Activated T-cell treated with anti-CD3 and anti-CD28 coated beads, Interleukin-2, amount 50 U/mL, for 72 hours (primary cell): ENCODE results near the gene SDCCAG8. TPM values are rescaled to one million over a fixed set of nuclear protein-coding genes. Genes with fewer than 3 reads are reported as not detected.

ENCODE experiments used
- ATAC-seq, 2 donors: fragments of 150-1000 bp; cut with Tn5 transposase; replicated peaks in 1 of 2; 2 replicates each; pipeline ENCODE4 v1.10.0; 2021; ENCODE audit warnings: moderate library complexity in 2 of 2, mild to moderate bottlenecking in 1 of 2
- DNase-seq, 2 donors: peaks; one replicate each; pipeline ENCODE4 v3.0.0; 2021 to 2022; ENCODE audit warnings: mixed read lengths in 1 of 2
- H3K27ac Mint-ChIP-seq: one replicate; pipeline ENCODE4 v1.8.0; 2022; ENCODE audit warnings: mild to moderate bottlenecking, moderate library complexity, mixed read lengths
- H3K27me3 Mint-ChIP-seq: one replicate; pipeline ENCODE4 v1.8.0; 2022; ENCODE audit warnings: low read depth, mixed read lengths
- H3K36me3 Mint-ChIP-seq, 2 donors: one replicate each; pipeline ENCODE4 v1.8.0; 2022; ENCODE audit warnings: mixed read lengths in 2 of 2, mild to moderate bottlenecking in 1 of 2; ENCODE audit not compliant: insufficient read depth in 2 of 2
- H3K4me1 Mint-ChIP-seq: one replicate; pipeline ENCODE4 v1.8.0; 2022; ENCODE audit warnings: low read depth, mixed read lengths
- H3K4me3 Mint-ChIP-seq, 2 donors: one replicate each; pipeline ENCODE4 v1.8.0; 2022; ENCODE audit warnings: mild to moderate bottlenecking in 2 of 2, mixed read lengths in 2 of 2, moderate library complexity in 2 of 2
- H3K9me3 Mint-ChIP-seq, 2 donors: one replicate each; pipeline ENCODE4 v1.8.0; 2022; ENCODE audit warnings: mixed read lengths in 2 of 2
- total RNA-seq, 2 donors: library from RNA; stranded (reverse); gene quantifications; one replicate each; pipeline ENCODE4 v1.2.3, GENCODE V29; 2022

SDCCAG8 gene
- total RNA-seq, 2 donors from 2014 or later: 31.3 to 40.2 TPM

DNA sequence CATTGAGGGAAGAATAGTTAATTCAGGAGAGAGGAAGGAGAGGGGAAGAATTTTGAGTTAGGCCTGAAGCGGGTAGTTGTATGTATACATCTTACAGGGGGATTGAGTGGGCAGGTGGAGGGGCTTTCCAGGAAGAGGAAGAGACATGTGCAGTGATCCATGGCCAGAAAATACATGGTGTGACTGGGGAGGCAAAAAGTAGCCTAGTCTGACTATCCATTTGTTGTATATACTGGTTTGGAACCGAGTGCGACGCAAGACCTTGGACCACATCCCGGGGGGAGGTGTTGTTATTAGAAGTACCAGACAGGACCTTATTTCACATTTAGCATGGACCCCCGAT lies 158.3 kb downstream of the SDCCAG8 start:
- Mint-ChIP-seq H3K4me3 (peak overlapping the region in 1 of 2 donors; percentile 14), H3K9me3 (no peaks in the 10 kb centered on the region), H3K4me1 (peaks cover 41% of the 10 kb centered on the region), H3K36me3 (peaks cover 0 to 6% of the 10 kb centered on the region in 2 donors), H3K27ac (no peak overlapping the region), H3K27me3 (no peaks in the 10 kb centered on the region)
- ATAC-seq (no peak), DNase-seq (no peak)

DNA sequence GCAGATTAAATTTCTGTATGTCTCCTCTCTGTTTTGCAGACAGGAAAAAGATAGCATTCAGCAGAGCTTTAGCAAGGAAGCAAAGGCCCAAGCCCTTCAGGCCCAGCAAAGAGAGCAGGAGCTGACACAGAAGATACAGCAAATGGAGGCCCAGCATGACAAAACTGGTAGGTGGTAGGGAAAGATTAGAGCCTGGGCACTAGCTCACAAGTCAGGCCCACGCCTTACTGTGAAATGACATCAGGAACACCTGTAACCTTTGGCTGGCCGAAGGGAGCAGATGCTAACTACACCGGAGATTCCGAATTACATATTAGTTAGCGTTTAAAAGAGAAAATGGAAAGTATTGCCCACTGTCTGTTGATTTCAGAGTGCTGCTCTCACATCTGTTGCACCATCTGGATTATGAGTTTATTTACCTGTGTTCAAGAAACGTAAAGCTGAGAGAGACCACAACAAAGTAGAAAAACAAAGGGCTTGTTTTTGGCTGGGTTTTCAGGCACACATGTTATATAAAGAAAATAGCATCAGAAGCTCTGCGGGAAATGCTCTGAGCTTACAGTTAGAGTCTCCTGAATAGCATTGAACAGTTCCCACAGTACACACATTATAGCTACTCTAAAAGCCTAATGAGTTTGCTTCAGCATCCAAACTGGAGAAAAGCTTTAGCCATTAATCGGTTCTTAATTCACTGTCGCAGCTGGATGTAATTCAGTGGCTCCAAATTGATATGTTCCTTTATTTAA lies 160.0 kb downstream of the SDCCAG8 start:
- peak; percentile 20 to 30 for ATAC-seq
- Mint-ChIP-seq H3K27me3 (no peaks in the 10 kb centered on the region), H3K9me3 (no peaks in the 10 kb centered on the region), H3K27ac (peak overlapping the region; percentile 7), H3K36me3 (peaks cover 0 to 6% of the 10 kb centered on the region in 2 donors), H3K4me3 (peak overlapping the region; percentile 42 to 81), H3K4me1 (peaks cover 41% of the 10 kb centered on the region)
- no peak for DNase-seq

DNA sequence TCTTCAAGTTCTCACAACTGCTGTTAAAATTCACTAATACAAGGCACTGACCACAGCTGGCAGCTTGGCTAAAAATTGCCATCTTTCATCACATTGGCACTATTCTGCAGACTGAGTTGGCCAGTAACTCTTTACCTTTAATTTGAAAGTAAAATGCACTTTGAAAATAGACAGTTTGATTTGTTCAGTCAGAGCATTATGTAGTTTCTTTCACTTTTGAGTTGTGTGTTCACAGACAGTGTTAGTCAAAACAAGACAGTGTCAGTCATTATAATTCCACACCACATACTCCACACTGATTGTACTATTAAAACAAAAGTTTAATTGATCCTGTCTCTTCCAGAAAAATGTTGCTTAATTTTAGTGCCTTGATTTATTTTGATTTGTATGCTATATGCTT lies 160.7 kb downstream of the SDCCAG8 start:
- peak overlapping the region; percentile 52 to 81 for H3K4me3 Mint-ChIP-seq
- peak overlapping the region; percentile 7 for H3K27ac Mint-ChIP-seq
- H3K4me1 Mint-ChIP-seq: peaks cover 46% of the 10 kb centered on the region
- H3K27me3 Mint-ChIP-seq: no peaks in the 10 kb centered on the region
- no peaks in the 10 kb centered on the region for H3K9me3 Mint-ChIP-seq
- H3K36me3 Mint-ChIP-seq: peaks cover 0 to 6% of the 10 kb centered on the region in 2 donors
- DNase-seq (no peak), ATAC-seq (peak; percentile 92 to 94)

DNA sequence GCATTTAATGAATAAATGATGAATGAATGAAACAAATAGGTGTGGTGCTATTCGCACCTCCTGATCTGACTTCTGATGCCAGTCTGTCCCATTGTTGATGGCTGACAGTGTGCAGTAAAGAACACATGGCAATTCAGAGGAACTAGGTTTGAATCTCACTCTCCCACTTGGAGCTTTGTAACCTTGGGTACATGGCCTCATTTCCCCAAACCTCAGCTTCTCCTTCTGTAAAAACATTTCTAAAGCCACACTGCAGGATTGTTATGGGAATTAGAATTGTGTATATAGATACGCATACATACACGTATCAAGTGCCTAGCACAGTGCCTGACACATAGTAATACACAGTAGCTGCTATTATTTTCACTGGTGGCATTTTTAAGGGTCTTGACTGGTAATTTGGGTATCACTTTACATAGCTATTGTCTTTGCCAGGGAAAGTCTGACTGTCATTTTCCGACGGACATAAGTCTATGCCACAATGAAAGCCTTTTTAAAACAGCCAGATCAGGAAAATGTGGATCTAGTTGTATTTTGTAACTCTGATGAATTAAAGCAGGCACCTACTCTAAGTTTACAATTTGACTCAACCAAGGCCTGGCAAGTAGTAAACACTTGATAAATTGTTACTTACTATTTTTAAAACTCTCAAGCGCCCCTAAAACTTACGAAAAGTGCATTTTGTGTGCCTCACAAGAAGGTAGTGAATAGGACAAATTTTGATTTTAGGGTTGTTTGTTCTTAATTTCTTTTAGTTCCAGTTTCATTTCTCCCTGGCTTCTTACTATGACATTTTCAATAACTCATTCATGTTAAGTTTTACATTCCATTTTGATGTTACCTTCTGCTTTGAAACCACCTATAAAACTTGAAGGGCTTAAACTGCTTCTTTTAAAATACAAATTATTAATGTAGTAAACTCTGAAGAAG lies 164.4 kb downstream of the SDCCAG8 start:
- Mint-ChIP-seq H3K27me3 (no peaks in the 10 kb centered on the region), H3K4me1 (peaks cover 39% of the 10 kb centered on the region), H3K27ac (peak overlapping the region; percentile 3), H3K36me3 (peaks cover 0 to 3% of the 10 kb centered on the region in 2 donors), H3K4me3 (peak overlapping the region in 1 of 2 donors; percentile 18), H3K9me3 (no peaks in the 10 kb centered on the region)
- DNase-seq: no peak
- no peak for ATAC-seq

DNA sequence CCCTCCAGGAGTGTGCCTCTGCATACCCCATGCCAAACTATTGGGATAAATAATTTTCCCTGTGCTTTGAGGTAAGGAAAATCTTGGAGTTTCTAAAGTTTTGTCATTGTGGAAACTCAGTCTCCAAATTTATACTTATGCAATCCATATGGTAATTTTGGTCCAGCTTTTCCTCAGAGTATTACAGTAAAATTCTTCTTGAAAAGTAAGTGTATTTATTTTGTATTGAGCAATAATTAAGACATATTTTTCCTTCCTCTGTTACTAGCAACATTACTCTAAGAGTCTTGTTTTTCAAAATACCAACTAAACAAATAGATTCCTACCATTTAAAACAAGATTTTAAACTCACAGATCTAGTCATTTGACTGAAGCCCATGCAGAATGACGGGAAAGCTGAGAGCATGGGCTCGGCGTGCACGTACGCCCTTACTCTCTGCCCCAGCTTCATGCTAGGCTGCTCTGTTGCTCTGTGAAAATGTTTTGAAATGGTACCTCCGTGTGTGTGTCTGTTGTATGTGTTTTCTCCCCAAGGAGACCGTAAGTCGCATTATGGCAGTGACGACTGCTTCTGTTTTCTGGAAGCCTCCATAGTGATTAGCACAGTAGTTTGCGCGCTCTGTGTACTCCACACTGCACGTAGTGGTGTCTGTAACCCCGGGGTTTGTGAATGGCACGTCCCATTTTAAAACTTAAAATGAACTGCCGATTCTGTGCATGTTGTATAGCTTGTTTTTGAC lies 165.3 kb downstream of the SDCCAG8 start:
- DNase-seq (no peak), ATAC-seq (no peak)
- peaks cover 0 to 2% of the 10 kb centered on the region in 2 donors for H3K36me3 Mint-ChIP-seq
- peak overlapping the region; percentile 32 to 45 for H3K4me3 Mint-ChIP-seq
- no peak overlapping the region for H3K27ac Mint-ChIP-seq
- H3K27me3 Mint-ChIP-seq: no peaks in the 10 kb centered on the region
- peaks cover 31% of the 10 kb centered on the region for H3K4me1 Mint-ChIP-seq
- no peaks in the 10 kb centered on the region for H3K9me3 Mint-ChIP-seq

DNA sequence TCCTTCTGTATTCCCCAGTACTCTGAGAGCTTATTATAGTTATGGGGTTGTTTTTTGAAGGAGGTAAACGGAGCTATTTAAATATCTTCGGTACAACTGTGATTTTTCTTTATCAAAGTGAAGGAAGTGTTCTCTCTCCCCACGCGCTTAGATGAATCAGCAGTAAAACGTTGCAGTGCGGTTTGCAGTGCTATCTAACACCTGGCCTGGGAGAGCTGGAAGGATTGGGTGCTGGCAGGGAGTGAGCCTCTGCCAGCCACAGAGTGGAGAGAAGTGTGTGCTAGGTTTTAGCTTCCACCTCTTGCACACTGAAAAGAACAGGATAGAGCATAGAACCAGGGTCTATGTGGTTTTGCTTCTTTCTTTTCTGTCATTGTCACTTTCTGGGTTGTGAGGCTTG lies 165.9 kb downstream of the SDCCAG8 start:
- H3K4me1 Mint-ChIP-seq: peaks cover 25% of the 10 kb centered on the region
- ATAC-seq: peak; percentile 100
- no peaks in the 10 kb centered on the region for H3K9me3 Mint-ChIP-seq
- no peak overlapping the region for H3K27ac Mint-ChIP-seq
- peak; percentile 54 to 70 for DNase-seq
- peak overlapping the region; percentile 32 to 45 for H3K4me3 Mint-ChIP-seq
- H3K27me3 Mint-ChIP-seq: no peaks in the 10 kb centered on the region
- H3K36me3 Mint-ChIP-seq: no peaks in the 10 kb centered on the region

DNA sequence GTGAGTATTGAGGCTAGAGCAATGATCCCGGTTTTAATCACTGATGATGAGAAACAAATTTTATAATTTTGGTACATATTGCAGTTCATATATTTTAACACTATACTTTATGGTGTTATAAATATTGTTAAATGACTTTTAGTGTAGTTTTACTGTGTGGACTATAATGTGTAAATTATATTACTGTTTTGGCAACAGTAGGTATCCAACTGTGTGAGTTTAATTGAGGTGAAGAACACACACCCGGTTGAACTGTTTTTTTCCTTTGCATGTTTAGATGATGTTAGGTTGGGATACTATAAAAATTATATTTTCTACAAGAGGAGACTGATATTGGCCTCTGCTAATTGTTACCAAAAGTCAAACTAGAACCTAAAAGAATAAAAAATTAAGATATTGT lies 166.5 kb downstream of the SDCCAG8 start:
- Mint-ChIP-seq H3K9me3 (no peaks in the 10 kb centered on the region), H3K36me3 (no peaks in the 10 kb centered on the region), H3K4me1 (peaks cover 20% of the 10 kb centered on the region), H3K27ac (no peak overlapping the region), H3K27me3 (no peaks in the 10 kb centered on the region), H3K4me3 (peak overlapping the region; percentile 32 to 45)
- ATAC-seq: no peak
- DNase-seq: no peak

DNA sequence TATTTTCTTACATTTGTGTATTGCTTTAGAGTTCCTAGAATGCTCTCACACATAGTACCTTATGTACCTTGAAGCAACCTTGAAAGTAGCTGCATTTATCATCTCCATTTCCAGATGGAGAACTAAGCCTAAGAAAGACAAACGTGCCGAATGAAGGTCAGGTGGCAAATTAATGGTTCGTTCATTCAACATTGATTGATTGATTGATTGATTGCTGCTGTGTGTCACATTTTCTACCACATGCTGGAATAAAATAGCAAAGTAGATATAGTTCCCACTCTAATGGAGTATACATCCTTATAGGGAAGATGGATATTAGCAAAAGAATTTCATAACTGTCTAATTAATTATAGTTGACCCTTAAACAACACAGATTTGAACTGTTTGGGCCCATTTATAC lies 172.2 kb downstream of the SDCCAG8 start:
- Mint-ChIP-seq H3K4me3 (no peak overlapping the region), H3K9me3 (no peaks in the 10 kb centered on the region), H3K27ac (no peak overlapping the region), H3K4me1 (no peaks in the 10 kb centered on the region), H3K36me3 (peaks cover 1 to 2% of the 10 kb centered on the region in 2 donors), H3K27me3 (no peaks in the 10 kb centered on the region)
- ATAC-seq (no peak), DNase-seq (no peak)

DNA sequence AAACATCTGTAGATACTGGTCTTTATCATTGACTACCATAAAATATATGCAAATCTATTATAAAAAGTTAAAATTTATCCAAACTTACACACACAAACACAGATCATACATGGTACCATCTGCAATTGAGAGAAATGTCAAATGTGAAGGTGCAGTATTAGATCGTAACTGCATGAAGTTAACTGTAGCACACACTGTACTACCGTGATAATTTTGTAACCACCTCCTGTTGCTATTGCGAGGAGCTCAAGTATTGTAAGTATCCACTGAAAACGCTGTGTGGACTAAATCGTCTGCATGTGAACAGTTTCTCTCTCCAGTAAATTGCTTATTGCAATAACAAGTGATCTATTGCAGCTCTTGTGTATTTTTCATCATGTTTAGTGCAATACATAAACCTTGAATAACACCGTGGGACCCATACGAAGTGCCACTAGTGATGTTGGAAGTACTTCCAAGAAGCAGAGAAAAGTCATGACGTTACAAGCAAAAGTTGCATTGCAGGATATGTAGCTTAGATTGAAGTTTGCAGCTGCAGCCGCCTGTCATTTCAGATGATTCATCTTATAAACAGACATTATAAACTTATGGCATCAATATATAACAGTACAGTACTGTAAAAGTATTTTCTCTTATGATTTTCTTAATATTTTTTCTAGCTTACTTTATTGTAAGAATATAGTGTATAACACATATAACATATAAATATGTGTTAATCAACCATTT lies 172.9 kb downstream of the SDCCAG8 start:
- Mint-ChIP-seq H3K9me3 (no peaks in the 10 kb centered on the region), H3K4me1 (peaks cover 3% of the 10 kb centered on the region), H3K27ac (no peak overlapping the region), H3K27me3 (no peaks in the 10 kb centered on the region), H3K4me3 (no peak overlapping the region), H3K36me3 (peaks cover 1 to 2% of the 10 kb centered on the region in 2 donors)
- ATAC-seq: no peak
- DNase-seq: no peak

DNA sequence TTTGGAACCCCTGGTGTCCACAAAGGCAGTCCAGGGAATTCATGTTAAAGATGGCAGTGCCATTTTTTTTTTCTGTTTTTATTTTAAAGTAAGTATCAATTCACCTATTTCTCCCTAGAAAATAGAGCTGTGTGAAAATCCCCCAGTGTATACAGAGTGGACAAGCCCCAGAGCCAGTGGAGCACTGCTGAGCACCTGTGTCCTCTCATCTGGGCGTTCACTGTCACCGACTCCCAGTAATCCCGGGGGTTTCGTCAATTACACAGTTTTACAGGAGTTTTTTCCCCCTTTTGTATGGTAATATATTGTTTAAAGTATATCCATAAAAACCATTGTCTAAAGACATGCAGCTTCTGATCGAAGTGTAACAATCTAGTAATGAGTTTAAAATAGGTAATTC lies 175.8 kb downstream of the SDCCAG8 start:
- Mint-ChIP-seq H3K27ac (no peak overlapping the region), H3K4me1 (peaks cover 7% of the 10 kb centered on the region), H3K4me3 (no peak overlapping the region), H3K9me3 (no peaks in the 10 kb centered on the region), H3K27me3 (no peaks in the 10 kb centered on the region), H3K36me3 (peaks cover 1 to 2% of the 10 kb centered on the region in 2 donors)
- ATAC-seq (no peak), DNase-seq (no peak)

DNA sequence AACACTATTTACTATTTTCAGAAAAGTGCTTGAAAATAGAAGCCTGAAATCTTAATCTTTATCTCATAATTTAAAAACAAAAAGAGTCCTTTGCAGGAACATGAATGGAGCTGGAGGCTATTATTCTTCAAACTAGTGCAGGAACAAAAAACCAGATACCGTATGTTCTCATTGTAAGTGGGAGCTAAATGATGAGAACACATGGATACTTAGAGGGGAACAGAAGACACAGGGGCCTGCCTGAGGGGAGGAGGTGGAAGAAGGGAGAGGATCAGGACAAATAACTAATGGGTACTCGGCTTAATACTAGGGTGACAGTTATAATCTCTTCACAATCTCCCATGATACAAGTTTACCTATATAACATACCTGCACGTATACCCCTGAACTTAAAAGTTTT lies 176.3 kb downstream of the SDCCAG8 start:
- DNase-seq: no peak
- peaks cover 1 to 2% of the 10 kb centered on the region in 2 donors for H3K36me3 Mint-ChIP-seq
- ATAC-seq: no peak
- no peaks in the 10 kb centered on the region for H3K9me3 Mint-ChIP-seq
- H3K4me3 Mint-ChIP-seq: no peak overlapping the region
- H3K27me3 Mint-ChIP-seq: no peaks in the 10 kb centered on the region
- no peak overlapping the region for H3K27ac Mint-ChIP-seq
- H3K4me1 Mint-ChIP-seq: peaks cover 7% of the 10 kb centered on the region

DNA sequence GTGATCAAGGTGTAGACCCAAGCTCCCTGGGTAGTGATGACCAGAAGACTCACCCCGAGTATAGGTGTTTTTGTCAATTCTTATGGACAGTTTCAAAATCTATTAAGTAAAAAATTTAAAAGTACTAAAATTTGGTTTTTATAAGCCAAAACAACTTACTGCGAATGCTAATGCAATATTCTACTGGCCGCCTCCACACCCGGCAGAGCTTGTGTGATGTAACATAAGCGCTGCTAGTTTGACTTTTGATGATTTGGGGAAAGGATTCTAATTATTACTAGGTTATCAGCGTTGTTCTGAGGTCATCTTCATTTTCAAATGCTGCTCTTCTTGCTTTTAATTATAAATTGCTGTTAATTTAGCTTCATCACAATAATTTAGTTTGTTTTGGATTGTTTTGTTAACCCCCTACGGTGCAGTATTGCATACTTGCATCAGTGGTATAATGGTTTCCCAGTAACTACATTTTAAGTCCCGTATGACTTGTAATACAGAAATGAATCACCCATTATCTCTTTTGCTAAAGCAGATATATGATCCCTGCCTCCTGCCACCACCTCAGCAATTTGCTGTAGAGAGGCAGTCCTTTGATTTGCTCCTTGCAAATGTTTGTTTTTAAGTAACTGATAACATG lies 178.0 kb downstream of the SDCCAG8 start:
- peak; percentile 56 to 69 for ATAC-seq
- no peak for DNase-seq

More for the DNA sequence above, 178.0 kb downstream of the SDCCAG8 start:
- H3K27me3 Mint-ChIP-seq: no peaks in the 10 kb centered on the region
- H3K27ac Mint-ChIP-seq: no peak overlapping the region
- peaks cover 7% of the 10 kb centered on the region for H3K4me1 Mint-ChIP-seq
- H3K9me3 Mint-ChIP-seq: no peaks in the 10 kb centered on the region
- peaks cover 0 to 2% of the 10 kb centered on the region in 2 donors for H3K36me3 Mint-ChIP-seq
- no peak overlapping the region for H3K4me3 Mint-ChIP-seq
